PC-3 (cell line): Measurements from ENCODE around the gene STX5. TPM values are rescaled to one million over a fixed set of nuclear protein-coding genes. Genes with fewer than 3 reads are reported as not detected.
"Not testable (repeated sequence)": the region's sequence is repeated elsewhere in the genome, so short reads cannot be mapped to it uniquely, and the experiment has no call there.

Experiments used
- ATAC-seq: fragments of 200-7000 bp; cut with Tn5 transposase; 2 replicates; pipeline ENCODE4 v1.9.1; 2020; ENCODE audit warnings: mild to moderate bottlenecking, moderate library complexity
- BruUV-seq: library from RNA; stranded (reverse); fragments of 400-500 nt; replicated peaks from 2 replicates; lab custom pipeline; 2021; lab: Mats Ljungman, UMichigan
- CTCF ChIA-PET: fragments of 300-600 bp; sonication (Branson Sonifier 250); formaldehyde crosslinking; loops from one replicate; lab custom pipeline; 2022; ENCODE audit warnings: antibody characterized with exemption; lab: Charles Lee
- POLR2A ChIA-PET: fragments of 300-600 bp; sonication (Branson Sonifier 250); formaldehyde crosslinking; loops from one replicate; lab custom pipeline; 2022; ENCODE audit warnings: antibody characterized with exemption; ENCODE audit not compliant: unreplicated experiment; lab: Charles Lee
- DNase-seq: peaks from one replicate; pipeline ENCODE4 v3.0.0-alpha.2; 2015
- H2AFZ ChIP-seq: fragments of 300-600 bp; sonication (generic); 2 replicates; pipeline ENCODE4 v1.6.0; 2016; ENCODE audit warnings: antibody characterized with exemption, low read length
- H3F3A ChIP-seq: fragments of 300-600 bp; sonication (generic); one replicate; pipeline ENCODE4 v1.6.0; 2017; ENCODE audit warnings: antibody characterized with exemption, low read length, control low read depth, mild to moderate bottlenecking; ENCODE audit not compliant: unreplicated experiment
- H3K27ac ChIP-seq: fragments of 300-600 bp; sonication (generic); 2 replicates; pipeline ENCODE4 v1.5.1; 2016; ENCODE audit warnings: mild to moderate bottlenecking, low read length
- H3K27me3 ChIP-seq: fragments of 300-600 bp; sonication (generic); 2 replicates; pipeline ENCODE4 v1.6.1; 2016; ENCODE audit warnings: low read length, mixed read lengths
- H3K36me3 ChIP-seq: fragments of 300-600 bp; sonication (generic); 2 replicates; pipeline ENCODE4 v1.6.1; 2016; ENCODE audit warnings: low read depth, mixed run types, low read length, mixed read lengths
- H3K4me1 ChIP-seq: fragments of 300-600 bp; sonication (generic); 2 replicates; pipeline ENCODE4 v1.5.1; 2016; ENCODE audit warnings: low read length; ENCODE audit not compliant: insufficient read depth
- H3K4me2 ChIP-seq: fragments of 300-600 bp; sonication (generic); 2 replicates; pipeline ENCODE4 v1.6.0; 2016; ENCODE audit warnings: low read length
- H3K4me3 ChIP-seq: fragments of 300-600 bp; sonication (generic); 2 replicates; pipeline ENCODE4 v1.5.1; 2016; ENCODE audit warnings: mild to moderate bottlenecking, low read length, mixed read lengths
- H3K79me2 ChIP-seq: fragments of 300-600 bp; sonication (generic); 2 replicates; pipeline ENCODE4 v1.6.1; 2017; ENCODE audit warnings: low read length, mixed read lengths
- H3K9ac ChIP-seq: fragments of 300-600 bp; sonication (generic); 2 replicates; pipeline ENCODE4 v1.6.0; 2016; ENCODE audit warnings: mild to moderate bottlenecking, low read length
- H3K9me2 ChIP-seq: fragments of 300-600 bp; sonication (generic); replicated peaks from 2 replicates; pipeline ENCODE4 v1.6.1; 2016; ENCODE audit warnings: mixed run types, low read length, mixed read lengths
- H3K9me3 ChIP-seq: fragments of 300-600 bp; sonication (generic); 2 replicates; pipeline ENCODE4 v1.6.1; 2016; ENCODE audit warnings: low read length, mixed read lengths
- H4K20me1 ChIP-seq: fragments of 300-600 bp; sonication (generic); 2 replicates; pipeline ENCODE4 v1.6.1; 2016; ENCODE audit warnings: low read length, mixed read lengths
- EZH2 ChIP-seq: fragments of 300-600 bp; sonication (generic); IDR thresholded peaks from one replicate; pipeline ENCODE4 v1.6.1; 2017; ENCODE audit warnings: antibody characterized with exemption, mild to moderate bottlenecking, low read length; ENCODE audit not compliant: unreplicated experiment
- EZH2phosphoT487 ChIP-seq: fragments of 300-600 bp; sonication (generic); IDR thresholded peaks from 2 replicates; pipeline ENCODE4 v1.6.1; 2018; ENCODE audit warnings: mild to moderate bottlenecking, antibody characterized with exemption, low read length, borderline replicate concordance
- intact Hi-C: fragments of 100-400 bp; cut with micrococcal nuclease; formaldehyde crosslinking; loops from 2 replicates; pipeline ENCODE4 v1.9.0; 2023
- total RNA-seq: library from RNA; depleted of rRNA; stranded (reverse); fragments of >200 nt; gene quantifications from 2 replicates; pipeline ENCODE4 v1.2.3, GENCODE V29; 2014
- TF ChIP-seq, protein P1 (sequence below): fragments of 300-600 bp; sonication (generic); conservative IDR thresholded peaks from 2 replicates; pipeline ENCODE4 v1.5.1; 2017; ENCODE audit warnings: antibody characterized with exemption, low read depth, mild to moderate bottlenecking, low read length

The STX5 gene
- total RNA-seq, 1 experiment from 2014 or later = 48.2 TPM

DNA sequence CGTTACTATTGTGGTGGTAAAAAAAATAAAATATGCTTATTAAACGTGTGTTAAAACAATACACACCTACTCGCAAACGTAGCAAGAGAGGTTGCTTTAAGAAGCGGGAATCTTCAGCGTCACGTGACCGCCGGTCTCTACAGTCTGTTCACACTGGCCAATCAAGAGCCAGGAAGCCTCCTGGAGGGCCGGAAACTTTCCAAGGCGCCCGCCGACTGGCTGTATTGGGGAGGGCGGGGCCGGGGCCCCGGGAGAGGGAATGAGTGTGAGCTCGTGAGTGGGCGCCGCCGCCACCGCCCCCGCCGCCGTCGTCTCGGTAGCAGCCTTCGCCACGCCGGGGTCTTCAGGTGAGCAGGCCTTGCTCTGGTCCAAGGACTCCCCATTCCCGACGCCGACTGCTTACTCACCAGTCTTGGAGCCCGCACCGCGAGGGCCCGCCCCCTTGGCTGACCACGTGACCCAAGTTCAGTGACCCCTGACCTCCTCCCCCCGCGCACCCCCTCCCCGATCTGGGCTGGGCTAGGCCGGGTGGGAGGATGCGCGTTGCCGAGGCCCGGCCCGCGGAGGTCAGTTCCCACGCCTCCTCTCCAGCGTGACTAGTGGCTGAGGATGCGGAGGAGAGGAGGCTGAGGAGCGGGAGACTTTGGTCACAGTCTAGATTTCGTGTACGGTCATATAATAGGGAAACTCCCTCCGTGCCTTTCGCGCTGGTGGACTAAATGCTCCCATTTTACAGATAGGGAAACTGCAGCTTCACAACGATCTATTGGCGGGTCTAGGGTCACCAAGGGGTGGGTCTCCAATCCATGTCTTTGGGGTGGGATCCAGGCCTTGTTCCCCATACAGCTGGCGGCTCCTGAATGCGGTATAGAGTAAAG lies 60.5 kb downstream of the STX5 start, which contains the start of gene TAF6L:
TAF6L (plus strand) TSS at position 253 of the 878 bp plus-strand sequence. CDS start 4,388 bp downstream, outside the sequence.
- peak; percentile 99 for DNase-seq
- intact Hi-C loops = loop anchor here (2.0 kb wide), 1 partner anchor 43 kb away; the partner anchor contains the start of gene TTC9C
- Histone ChIP-seq H3K4me1 (peaks cover 13% of the 10 kb centered on the region), H3K4me2 (peak within 1 kb of the TSS; percentile 92), H3K27ac (peak within 1 kb of the TSS; percentile 76), H4K20me1 (no peaks in the 10 kb centered on the region), H3K79me2 (peaks cover 20% of the 10 kb centered on the region), H3K36me3 (peaks cover 11% of the 10 kb centered on the region), H3K9me2 (no peaks in the 10 kb centered on the region), H3K9ac (peak within 1 kb of the TSS; percentile 72), H2AFZ (peak within 1 kb of the TSS; percentile 80), H3K4me3 (peak within 1 kb of the TSS; percentile 74), H3K27me3 (no peaks in the 10 kb centered on the region), H3K9me3 (no peaks in the 10 kb centered on the region), H3F3A (peaks cover 3% of the 10 kb centered on the region)
- ChIA-PET POLR2A (interaction anchor here (0.5 to 1.1 kb wide), 12 partner anchors 12 to 291 kb away, joined by 3 to 21 read pairs (median 4); partner anchors contain the start of genes HNRNPUL2 and ZBTB3), CTCF (interaction anchor here (0.5 to 1.5 kb wide), 8 partner anchors 10 to 149 kb away, joined by 3 to 12 read pairs (median 4); partner anchors contain the start of genes B3GAT3, POLR2G and ZBTB3)
- TF ChIP-seq, protein P1, sequence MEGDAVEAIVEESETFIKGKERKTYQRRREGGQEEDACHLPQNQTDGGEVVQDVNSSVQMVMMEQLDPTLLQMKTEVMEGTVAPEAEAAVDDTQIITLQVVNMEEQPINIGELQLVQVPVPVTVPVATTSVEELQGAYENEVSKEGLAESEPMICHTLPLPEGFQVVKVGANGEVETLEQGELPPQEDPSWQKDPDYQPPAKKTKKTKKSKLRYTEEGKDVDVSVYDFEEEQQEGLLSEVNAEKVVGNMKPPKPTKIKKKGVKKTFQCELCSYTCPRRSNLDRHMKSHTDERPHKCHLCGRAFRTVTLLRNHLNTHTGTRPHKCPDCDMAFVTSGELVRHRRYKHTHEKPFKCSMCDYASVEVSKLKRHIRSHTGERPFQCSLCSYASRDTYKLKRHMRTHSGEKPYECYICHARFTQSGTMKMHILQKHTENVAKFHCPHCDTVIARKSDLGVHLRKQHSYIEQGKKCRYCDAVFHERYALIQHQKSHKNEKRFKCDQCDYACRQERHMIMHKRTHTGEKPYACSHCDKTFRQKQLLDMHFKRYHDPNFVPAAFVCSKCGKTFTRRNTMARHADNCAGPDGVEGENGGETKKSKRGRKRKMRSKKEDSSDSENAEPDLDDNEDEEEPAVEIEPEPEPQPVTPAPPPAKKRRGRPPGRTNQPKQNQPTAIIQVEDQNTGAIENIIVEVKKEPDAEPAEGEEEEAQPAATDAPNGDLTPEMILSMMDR = no peak
- TF ChIP-seq EZH2phosphoT487 = no peak
- no peak for TF ChIP-seq EZH2
- ATAC-seq = peak; percentile 92
- BruUV-seq = TSS peak; percentile 65

DNA sequence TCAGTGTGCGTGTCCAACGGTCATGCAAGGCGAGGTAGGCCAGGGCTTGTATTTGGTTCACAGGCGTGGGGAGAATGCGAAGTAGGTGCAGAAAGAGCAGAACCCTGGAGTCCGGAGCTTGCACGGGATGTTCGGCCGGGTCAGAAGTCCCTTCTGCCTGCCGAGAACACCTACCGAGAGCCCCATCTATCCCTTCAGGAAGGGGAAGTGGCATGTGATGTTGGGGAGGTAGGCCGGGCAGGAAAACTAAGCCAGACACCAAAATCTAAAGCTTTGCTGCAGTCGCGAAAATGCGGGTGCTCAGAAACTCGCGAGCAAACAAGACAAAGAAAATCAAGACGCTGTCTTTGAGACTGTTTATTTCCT lies 61.1 kb downstream of the STX5 start:
- intact Hi-C loops = loop anchor here (2.0 kb wide), 1 partner anchor 42 kb away; the partner anchor contains the start of gene TTC9C
- Histone ChIP-seq H3F3A (peaks cover 3% of the 10 kb centered on the region), H3K4me3 (peak overlapping the region; percentile 74), H3K27me3 (no peaks in the 10 kb centered on the region), H2AFZ (peak overlapping the region; percentile 80), H3K4me1 (peaks cover 13% of the 10 kb centered on the region), H3K27ac (peak overlapping the region; percentile 76), H3K9me2 (no peaks in the 10 kb centered on the region), H3K36me3 (peaks cover 8% of the 10 kb centered on the region), H3K9me3 (no peaks in the 10 kb centered on the region), H4K20me1 (no peaks in the 10 kb centered on the region), H3K4me2 (peak overlapping the region; percentile 92), H3K79me2 (peaks cover 20% of the 10 kb centered on the region), H3K9ac (peak overlapping the region; percentile 72)
- TF ChIP-seq EZH2phosphoT487 (no peak), EZH2 (no peak)
- POLR2A ChIA-PET = interaction anchor here (0.6 to 1.1 kb wide), 8 partner anchors 17 to 291 kb away, joined by 3 to 11 read pairs (median 4); partner anchors contain the start of genes HNRNPUL2 and ZBTB3
- CTCF ChIA-PET = interaction anchor here (0.6 to 1.5 kb wide), 6 partner anchors 9 to 149 kb away, joined by 3 to 12 read pairs (median 4); partner anchors contain the start of genes B3GAT3, POLR2G and ZBTB3
- TSS peak; percentile 95 for BruUV-seq
- ATAC-seq (peak; percentile 10), DNase-seq (no peak)

DNA sequence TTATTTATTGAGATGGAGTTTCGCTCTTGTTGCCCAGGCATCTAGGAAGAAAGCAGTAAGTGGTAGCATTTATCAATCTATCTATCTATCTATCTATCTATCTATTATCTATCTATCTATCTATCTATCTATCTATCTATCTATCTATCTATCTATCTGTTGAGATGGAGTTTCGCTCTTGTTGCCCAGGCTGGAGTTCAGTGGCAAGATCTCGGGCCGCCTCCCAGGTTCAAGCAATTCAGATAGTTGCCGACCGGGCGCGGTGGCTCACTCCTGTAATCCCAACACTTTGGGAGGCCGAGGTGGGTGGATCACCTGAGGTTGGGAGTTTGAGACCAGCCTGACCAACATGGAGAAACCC lies 71.0 kb downstream of the STX5 start:
- intact Hi-C loops, DNase-seq, H3F3A ChIP-seq, H3K9me3 ChIP-seq, H3K27ac ChIP-seq, H4K20me1 ChIP-seq, H3K27me3 ChIP-seq, H3K9me2 ChIP-seq: not testable (repeated sequence)
- H3K9ac ChIP-seq = peak overlapping the region; percentile 12; the same call in 1 of the 2 replicates
- peak overlapping the region; percentile 94 for H3K4me2 ChIP-seq
- peak overlapping the region; percentile 81 for H3K4me3 ChIP-seq
- ChIA-PET CTCF (interaction anchor here (0.6 kb wide), 1 partner anchor 66 kb away, joined by 3 read pairs; no protein-coding TSS in a partner anchor), POLR2A (interaction anchor here (0.5 to 0.7 kb wide), 2 partner anchors 62 to 366 kb away, joined by 3 to 4 read pairs; no protein-coding TSS in a partner anchor)
- H3K4me1 ChIP-seq = peaks cover 13% of the 10 kb centered on the region
- H2AFZ ChIP-seq = peak overlapping the region; percentile 68
- peaks cover 16% of the 10 kb centered on the region for H3K79me2 ChIP-seq
- TSS peak; percentile 94 for BruUV-seq
- H3K36me3 ChIP-seq = peaks cover 13% of the 10 kb centered on the region
- peak; percentile 10 for ATAC-seq
